HG03066 (cell line): ENCODE measurements around the gene GPR161.
"Not testable (repeated sequence)": the region's sequence is repeated elsewhere in the genome, so short reads cannot be mapped to it uniquely, and the experiment has no call there.

Experiments used
- ATAC-seq: cut with Tn5 transposase; IDR thresholded peaks from one replicate; pipeline ENCODE4 v1.9.1; 2021; ENCODE audit warnings: low read depth; ENCODE audit not compliant: unreplicated experiment

Gene GPR161

GRCh38 chr1:168089326-168089978 is 47.3 kb downstream of the GPR161 start:
- ATAC-seq: no peak

DNA sequence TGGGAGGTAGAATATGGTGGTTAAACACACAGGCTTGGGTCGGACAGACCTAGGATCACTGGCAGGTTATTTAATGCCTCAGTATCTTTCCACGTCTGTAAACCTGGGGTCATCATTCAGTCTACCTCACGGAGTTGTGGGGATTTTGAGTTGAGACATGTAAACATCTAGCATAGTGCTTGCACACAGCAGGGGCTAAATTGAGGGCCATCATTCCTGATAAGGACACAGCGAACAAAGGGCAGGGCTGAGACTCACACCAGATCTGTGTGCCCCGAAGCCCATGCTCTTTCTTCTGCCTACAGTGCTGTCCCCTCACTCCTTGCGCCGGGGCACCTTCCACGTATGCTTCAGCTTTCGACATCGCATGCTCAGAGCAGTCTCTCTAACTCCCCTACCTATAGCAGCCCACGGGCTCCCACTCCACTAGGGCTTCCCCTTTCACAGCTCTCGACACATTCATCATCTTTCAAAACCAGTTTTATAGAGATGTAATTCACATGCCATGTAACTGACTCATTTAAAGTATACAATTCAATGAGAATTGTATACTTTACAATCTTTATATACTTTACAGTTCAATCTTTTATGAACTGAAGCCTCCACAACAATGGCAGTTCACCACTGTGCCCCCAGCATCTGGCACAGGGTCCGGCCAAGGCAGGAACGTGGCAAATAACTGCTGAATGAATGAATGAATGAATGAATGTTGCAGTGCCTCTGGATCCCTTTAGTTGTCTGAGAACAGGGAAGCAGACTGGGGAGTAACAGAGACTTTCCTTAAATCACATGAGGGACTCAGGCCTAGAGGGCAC is 48.0 kb downstream of the GPR161 start:
- ATAC-seq: no peak

DNA sequence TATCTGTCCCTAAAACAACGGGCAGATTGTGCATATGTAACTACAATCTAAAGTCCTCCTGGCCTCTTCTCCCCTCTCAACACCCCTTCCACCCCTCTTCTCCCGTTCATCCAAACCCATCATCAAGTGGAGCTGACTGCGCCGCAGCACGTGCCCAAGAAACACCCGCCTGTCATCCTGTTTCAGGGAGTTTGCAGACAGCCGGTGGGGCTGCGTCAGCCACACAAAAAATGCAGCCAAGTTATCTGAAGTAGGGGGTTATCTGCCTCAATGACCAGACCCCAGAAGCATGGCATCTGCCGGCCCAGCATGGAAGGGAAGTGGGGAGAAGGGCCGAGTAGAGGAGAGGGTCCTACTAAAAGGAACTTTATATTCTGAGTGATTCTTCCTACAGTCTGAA is 49.0 kb downstream of the GPR161 start:
- no peak for ATAC-seq

DNA sequence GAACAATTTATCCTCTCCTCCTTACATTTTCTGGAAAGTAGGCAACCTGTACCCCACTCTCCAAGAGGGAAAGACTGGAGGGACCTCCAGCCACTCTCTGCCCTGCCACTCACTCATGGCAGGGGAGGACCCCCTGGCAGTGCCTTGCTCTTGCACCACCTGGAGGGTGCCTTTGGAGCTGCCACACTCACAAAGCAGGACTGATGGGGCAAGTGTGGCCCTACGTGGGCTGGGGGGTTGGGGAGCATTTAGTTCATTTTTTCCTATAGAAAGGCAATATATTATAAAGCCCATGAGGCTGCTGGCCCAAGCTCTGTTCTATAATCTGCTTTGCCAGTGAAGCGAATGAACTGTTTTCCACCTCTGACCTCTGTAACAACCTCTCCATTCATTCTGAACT is 50.3 kb downstream of the GPR161 start:
- no peak for ATAC-seq

- no peak for ATAC-seq
Measured at GRCh38 chr1:168085401-168085872, 51.3 kb downstream of the GPR161 start.

DNA sequence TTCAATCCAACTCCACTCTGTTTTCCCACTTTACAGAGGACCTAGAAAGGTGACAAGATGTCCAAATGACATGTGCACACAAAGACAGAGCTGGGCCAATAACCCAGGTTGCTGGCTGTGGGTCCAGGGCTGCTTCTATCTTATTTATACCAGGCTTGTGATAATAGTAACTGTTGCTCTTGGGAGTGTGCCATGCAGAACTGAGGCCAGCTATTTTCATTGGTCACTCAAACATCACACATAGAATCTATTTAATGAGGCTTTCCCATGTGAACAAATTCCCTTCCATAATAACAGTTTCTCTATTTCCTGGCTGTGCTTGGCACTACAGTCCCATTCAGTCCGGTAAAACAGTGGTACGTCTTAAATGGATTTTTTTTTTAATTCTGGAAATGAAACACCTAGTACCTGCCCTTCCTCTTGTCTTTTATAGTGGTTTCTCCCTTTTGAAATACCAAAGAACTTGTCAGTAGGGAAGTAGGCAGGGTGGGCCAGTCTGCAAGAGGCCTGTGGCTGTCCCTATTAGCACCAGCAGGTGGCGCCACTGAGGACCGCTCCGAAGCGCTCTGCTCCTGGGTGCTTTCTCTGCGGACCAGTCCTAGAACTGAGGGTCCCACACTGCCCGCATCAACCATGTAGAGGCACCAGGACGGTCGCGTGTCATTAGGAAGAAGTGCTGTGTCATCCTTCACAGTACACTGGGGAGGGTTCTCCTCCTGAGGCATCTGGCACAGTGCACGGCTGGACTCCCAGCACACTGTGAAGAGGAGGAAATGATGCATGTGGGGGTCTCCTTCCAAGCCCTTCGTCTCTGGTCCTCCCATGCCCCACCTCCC is 52.1 kb downstream of the GPR161 start:
- ATAC-seq: peak; percentile 54

DNA sequence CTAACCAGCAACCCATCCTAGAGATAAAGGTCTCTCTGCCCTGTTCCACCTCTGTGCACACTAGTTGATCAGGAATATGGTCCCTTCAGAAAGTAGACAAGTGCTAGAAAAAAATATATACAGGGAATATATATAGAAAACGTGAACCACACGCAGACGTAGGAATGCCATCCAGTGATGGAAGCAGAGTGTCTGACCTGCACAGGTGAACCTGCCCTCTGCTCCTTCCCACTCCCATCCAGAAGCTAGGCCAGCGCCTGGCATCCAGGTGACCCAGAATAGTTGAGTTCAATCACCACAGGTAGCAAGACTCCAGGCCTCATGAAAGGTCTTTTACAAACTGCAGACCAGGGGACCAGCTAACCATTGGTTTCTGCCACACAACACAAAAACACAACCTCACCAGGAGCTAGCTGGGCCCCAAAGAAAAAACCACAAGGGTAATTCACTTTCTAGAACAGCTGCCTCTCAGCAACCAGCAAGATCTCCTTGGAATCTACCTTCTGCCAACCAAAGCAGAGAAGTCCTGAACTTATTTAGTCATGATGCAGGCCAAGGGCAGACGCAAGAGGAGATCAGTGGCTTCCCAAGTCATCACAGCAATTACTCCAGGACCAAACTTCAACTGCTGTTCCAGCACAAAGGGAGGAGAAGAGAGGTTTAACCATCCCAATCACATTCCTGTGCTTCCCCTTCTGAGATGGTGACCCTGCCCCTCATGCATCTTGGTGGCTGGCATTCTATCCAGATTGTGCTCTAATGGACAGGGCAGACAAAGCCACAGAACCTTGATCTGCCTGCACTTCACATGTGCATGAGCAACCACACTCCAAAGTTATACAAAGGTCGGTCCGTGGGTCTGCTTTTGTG is 53.0 kb downstream of the GPR161 start:
- ATAC-seq: no peak

- ATAC-seq: peak; percentile 74
Measured at GRCh38 chr1:168082008-168082876, 54.5 kb downstream of the GPR161 start.

GRCh38 chr1:168081373-168082007 is 55.2 kb downstream of the GPR161 start:
- no peak for ATAC-seq

DNA sequence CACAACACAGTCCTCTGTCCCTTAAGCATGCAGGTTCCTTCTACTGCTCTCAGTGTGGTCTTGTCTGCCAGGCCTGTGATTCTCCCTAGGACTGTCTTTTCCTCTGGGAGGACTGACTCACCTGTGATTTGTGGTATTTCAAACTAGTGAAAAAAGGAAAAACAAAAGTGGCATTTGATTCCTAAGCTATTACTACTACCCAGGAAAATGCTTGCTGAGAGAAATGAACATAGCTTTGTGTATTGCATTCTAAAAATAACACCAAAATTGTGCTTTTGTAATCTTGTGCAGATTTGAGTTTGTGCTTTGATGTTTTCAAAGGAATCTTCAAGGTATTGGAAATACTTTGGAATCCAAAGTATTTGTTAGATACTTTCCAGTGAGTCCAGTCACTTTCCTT is 57.0 kb downstream of the GPR161 start:
- ATAC-seq: no peak

- no peak for ATAC-seq
Measured at GRCh38 chr1:168069384-168069783, 67.3 kb downstream of the GPR161 start.

GRCh38 chr1:168065506-168065905 is 71.2 kb downstream of the GPR161 start:
- no peak for ATAC-seq

DNA sequence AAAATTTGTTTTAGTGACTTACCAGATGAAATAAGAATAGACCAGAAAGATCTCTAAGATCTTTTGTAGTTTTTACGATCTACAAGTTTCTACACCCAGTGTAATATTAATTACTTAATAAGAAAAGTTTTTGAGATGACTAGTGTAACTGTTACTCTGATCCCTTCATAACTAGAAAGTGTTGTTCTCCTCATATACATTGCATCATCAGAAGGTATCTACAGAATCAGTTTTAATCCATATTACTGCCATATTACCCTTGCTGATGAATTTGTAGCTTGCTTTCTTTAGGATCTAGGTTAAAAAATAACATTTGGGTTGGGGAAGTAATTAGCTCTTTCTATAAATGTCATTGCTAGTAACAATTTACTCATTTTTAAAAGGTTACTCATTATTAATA is 72.5 kb downstream of the GPR161 start:
- no peak for ATAC-seq

GRCh38 chr1:168057921-168058320 is 78.8 kb downstream of the GPR161 start:
- ATAC-seq: no peak

- no peak for ATAC-seq
Measured at GRCh38 chr1:168057355-168057754, 79.4 kb downstream of the GPR161 start.

GRCh38 chr1:168056152-168056551 is 80.6 kb downstream of the GPR161 start:
- not testable (repeated sequence) for ATAC-seq

- ATAC-seq: no peak
Measured at GRCh38 chr1:168054117-168054516, 82.6 kb downstream of the GPR161 start.

DNA sequence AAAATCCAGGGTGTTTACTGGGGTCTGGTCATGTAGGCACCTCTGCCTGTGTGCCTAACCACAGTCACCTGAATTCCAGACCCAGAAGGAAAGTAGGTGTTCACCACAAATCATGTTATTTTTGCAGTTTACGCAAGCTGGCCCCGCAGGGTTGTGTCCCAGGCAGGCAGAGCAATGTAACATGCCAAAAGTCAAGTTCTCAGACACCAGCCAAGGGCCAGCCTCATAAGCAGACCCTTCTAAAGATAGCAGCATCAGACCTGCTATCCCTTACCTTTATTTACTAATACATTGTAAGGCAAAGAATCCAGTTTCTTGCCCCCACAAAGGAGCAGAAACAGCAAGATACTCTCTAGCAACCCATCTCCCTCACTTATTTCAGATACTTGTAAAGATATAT is 83.0 kb downstream of the GPR161 start:
- no peak for ATAC-seq

GRCh38 chr1:168050880-168051279 is 85.8 kb downstream of the GPR161 start:
- ATAC-seq: no peak
